HG02973 (cell line): ENCODE measurements around the gene PPP1R3D.
A peak's percentile ranks its signal among the peaks of the same experiment; 100 is the strongest.
"Not testable (repeated sequence)": the region's sequence is repeated elsewhere in the genome, so short reads cannot be mapped to it uniquely, and the experiment has no call there.

ENCODE experiments used
- ATAC-seq: cut with Tn5 transposase; IDR thresholded peaks from one replicate; pipeline ENCODE4 v1.9.1; 2021; ENCODE audit warnings: moderate library complexity; ENCODE audit not compliant: unreplicated experiment

Gene PPP1R3D, protein sequence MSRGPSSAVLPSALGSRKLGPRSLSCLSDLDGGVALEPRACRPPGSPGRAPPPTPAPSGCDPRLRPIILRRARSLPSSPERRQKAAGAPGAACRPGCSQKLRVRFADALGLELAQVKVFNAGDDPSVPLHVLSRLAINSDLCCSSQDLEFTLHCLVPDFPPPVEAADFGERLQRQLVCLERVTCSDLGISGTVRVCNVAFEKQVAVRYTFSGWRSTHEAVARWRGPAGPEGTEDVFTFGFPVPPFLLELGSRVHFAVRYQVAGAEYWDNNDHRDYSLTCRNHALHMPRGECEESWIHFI

DNA sequence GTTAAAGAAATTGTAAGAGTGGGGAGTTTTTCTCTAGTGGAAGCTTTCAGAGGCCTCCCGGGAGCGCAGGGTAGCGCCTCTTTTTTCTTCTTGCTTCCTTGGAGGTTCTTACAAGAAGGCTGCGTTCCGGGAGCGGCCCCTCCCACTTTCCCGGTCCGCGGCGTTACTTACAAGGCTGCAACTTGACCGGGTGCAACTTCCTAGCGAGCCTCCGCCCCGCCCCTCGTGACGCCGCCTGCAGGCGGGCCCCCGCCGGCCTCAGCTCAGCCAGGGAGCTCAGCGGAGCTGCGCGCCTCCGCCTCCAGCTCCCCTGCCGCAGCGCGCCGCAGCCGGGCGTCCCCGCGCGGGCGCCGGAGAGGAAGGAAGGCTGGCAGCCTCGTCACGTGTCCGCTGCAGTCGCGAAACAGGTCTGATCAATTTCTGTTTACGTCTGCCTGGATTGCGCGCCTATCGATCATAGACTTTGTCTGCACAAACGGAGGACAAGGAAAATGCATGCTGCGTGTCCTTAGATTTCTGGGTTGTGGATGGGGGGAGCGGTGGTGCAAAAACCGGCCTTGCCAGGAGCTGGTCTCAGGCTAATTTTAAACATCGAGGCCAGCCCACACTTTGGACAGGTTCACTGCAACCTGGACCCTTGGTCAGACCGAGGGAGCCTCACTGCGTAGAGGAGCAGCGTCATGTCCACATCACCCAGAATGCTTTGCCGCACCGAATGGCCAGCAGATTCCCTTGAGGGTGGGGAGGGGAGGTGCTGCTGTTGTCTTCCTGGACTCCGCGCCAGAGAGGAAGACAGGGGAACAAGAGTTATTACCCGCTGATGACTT, at the start of gene PPP1R3D, which contains the start of gene FAM217B:
TSS of gene PPP1R3D (minus strand) at position 177 of the 827 bp plus-strand sequence. CDS start 374 bp downstream, outside the sequence.
TSS of gene FAM217B (plus strand) at position 261 of the 827 bp plus-strand sequence. CDS start 3,555 bp downstream, outside the sequence.
- peak; percentile 92 for ATAC-seq

DNA sequence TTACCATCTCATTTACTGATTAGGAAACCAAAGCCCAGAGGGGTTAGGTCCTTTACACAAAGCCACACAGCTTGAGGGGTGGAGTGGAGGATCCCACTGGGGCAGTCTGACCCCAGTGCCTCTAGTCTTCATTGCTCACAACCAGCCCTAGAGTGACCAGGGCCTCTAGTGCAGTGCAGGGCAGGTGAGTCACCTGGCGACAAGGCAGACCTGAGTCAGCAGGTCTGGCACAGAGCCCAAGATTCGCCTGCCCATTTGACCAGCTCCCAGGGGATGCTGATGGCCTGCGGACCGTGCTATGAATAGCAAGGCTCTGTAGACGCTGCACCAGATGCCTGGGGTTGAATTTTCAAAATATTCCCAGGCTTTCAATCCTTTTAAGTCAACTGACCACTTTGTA, 48.0 kb upstream of the PPP1R3D start:
- ATAC-seq = no peak

- ATAC-seq = no peak
These were observed 47.0 kb upstream of the PPP1R3D start for GRCh38 chr20:59987135-59987534.

DNA sequence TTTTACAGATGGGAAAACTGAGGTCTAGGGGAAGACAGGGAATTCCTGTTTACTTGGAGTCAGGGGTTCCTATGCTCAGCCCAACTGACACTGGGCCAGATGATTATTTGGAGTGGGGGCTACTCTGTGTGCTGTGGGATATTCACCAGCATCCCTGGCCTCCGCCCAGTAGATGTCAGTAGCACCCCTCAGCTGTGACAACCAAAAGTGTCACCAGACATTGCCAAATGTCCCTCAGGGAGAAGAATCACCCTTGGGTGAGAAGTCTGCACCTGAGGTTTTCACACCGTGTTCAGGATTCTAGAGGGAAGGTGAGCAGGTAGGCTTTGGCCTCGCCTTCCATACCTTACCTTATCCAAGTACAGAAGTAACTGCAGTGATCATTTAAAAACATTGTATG, 45.8 kb upstream of the PPP1R3D start:
- no peak for ATAC-seq

GRCh38 chr20:59985164-59985563, 45.1 kb upstream of the PPP1R3D start:
- no peak for ATAC-seq

DNA sequence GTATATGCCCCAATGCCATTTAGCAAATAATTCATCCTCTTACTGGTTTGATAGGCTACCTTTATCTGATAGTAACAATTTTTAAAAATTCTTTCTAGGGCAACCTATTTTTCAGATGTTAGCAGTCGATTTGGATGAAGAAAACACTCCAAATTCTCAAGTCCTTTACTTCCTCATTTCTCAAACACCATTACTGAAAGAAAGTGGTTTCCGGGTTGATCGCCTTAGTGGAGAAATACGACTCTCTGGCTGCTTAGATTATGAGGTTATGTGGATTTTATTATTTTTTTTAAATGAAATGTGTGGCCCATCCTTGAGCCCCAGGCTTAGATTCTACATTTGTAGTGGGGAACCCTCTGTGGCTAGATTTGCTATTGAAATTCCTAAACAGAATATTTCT, 44.4 kb upstream of the PPP1R3D start:
- ATAC-seq = no peak

- no peak for ATAC-seq
These were observed 43.0 kb upstream of the PPP1R3D start for GRCh38 chr20:59983076-59983475.

- ATAC-seq = no peak
These were observed 37.0 kb upstream of the PPP1R3D start for GRCh38 chr20:59977086-59977485.

GRCh38 chr20:59976156-59976782, 36.2 kb upstream of the PPP1R3D start:
- no peak for ATAC-seq

DNA sequence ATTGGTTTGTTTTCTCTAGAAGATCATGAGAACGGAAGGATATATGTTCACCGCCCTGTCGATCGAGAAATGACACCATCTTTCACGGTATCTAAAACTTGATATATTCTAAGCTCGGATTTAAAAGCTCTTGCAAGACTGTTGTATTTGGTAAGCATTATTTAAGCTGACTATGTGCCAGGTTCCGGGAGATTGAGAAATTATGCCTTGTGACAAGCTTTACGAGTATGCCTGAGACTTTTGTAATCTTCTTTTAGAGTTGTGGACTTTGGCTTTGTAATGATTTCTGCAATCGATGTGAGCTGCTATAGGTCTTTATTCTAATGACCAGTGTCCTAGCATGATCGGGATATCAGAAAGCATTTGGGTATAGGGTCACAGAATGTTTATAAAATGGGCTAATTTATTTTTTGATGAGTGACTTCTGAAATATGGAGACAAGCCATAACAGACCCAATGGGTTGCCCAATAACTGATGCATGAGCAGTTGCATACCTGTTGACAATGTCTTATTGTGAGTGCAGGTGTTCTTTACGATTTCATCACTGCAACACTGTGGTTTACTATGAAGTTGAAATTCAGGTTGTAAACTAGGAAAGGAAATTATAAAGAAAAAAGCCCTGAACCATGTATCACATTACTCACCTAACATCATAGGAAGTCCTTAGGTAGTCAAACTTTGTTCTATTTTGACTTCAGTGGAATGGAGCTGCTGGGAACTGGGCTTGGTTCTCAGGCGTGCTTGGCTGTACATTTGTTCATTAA, 32.1 kb upstream of the PPP1R3D start:
- no peak for ATAC-seq

- no peak for ATAC-seq
These were observed 31.3 kb upstream of the PPP1R3D start for GRCh38 chr20:59971428-59971827.

DNA sequence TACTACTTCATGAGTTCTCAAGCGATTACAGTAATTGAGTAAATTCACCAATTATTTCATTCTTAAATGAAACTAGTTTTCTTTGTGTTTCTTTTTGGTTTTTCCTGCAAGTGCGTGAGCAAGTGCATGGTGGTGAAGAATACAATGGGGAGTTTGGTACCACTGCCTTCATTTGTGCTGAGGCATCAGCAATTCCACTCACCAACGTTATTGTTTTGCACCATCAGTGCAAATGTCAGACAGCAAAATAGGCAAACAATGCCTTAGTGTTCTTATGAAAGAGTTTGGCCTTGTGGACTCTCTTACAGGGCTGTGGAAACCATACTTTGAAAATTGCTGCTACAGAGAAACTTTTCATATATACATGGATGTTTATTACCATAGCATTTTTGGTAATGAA, 26.3 kb upstream of the PPP1R3D start:
- no peak for ATAC-seq

GRCh38 chr20:59962155-59962554, 22.1 kb upstream of the PPP1R3D start:
- ATAC-seq = no peak

GRCh38 chr20:59961423-59961822, 21.3 kb upstream of the PPP1R3D start:
- ATAC-seq = no peak

DNA sequence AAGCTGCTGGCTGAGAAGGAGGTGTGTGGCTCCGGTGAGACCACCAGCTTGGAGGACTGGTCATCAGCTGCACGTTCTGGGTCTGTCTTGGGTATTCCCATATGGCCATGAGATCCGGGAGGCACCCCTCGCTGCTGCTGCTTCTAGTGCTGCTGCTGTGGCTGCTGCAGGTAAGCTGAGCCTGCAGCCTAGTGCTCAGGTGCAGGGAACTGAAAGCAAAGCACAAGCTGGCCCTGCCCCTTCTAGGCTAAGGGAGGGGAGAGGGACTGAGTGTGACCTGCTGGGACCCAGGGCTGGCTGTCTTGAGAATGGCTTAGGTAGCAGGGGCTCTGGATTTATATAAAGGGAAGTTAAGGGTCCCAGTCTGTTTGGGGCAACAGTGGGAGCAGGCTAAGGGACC, 18.5 kb upstream of the PPP1R3D start:
- no peak for ATAC-seq

GRCh38 chr20:59958123-59958522, 18.0 kb upstream of the PPP1R3D start, which contains the start of gene CDH26:
Gene CDH26, plus strand, starts transcription at chr20:59958423. Its CDS starts 304 bp downstream, at chr20:59958727.
- no peak for ATAC-seq

GRCh38 chr20:59957568-59957967, 17.5 kb upstream of the PPP1R3D start:
- not testable (repeated sequence) for ATAC-seq

DNA sequence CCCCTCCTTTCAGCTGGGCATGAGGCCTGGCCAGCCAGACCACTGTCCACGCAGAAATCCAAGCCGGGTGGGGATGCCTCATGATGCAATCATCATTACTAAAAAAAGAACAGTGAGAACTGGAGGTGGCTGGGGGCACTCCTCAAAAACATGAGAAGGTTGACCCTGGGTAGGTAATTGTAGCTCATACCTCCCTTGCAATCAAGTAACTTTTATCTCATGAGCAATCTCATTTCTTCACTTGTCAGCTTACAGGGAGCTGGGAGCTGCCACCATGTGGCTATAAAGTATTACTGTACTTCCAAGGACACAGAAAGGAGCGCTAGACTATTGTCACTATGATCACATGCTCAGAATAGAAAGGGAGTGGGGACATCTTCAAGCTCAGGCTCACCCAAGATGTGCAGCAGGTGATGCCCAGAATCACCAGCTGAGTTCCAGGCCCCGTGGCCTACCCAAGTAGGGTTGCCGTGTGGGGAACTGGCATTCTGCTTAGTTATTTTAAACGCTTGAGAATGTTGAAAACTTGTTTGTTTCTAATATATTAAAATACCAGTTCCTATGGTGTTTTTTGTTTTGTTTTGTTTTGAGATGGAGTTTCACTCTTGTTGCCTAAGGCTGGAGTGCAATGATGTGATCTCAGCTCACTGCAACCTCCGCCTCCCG, 15.2 kb upstream of the PPP1R3D start:
- ATAC-seq = no peak

GRCh38 chr20:59954718-59955117, 14.6 kb upstream of the PPP1R3D start:
- ATAC-seq = no peak

- ATAC-seq = no peak
These were observed 9.8 kb upstream of the PPP1R3D start for GRCh38 chr20:59949911-59950310.
